HEK293 (cell line): ENCODE measurements around the gene NANS.

Experiments used
- CTCF ChIA-PET: fragments of 350-600 bp; formaldehyde crosslinking; extraction: SDS; loops from one replicate; lab custom pipeline; 2021; ENCODE audit warnings: antibody characterized with exemption; lab: Yijun Ruan, JAX
- POLR2A ChIA-PET: fragments of 300-600 bp; formaldehyde crosslinking; extraction: SDS; loops from one replicate; lab custom pipeline; 2020; ENCODE audit warnings: antibody characterized with exemption, inconsistent platforms; lab: Yijun Ruan, JAX
- H3K27ac ChIP-seq: fragments of 200-500 bp; sonication (Bioruptor generic); 2 replicates; pipeline ENCODE4 v1.5.1; 2014; ENCODE audit warnings: low read depth, low read length, control low read depth, inconsistent platforms; ENCODE audit errors: extremely low read depth
- H3K36me3 ChIP-seq, 2 experiments: fragments of 200-500 bp in 1 of 2; sonication (Bioruptor generic) in 1 of 2; 1 replicate in 1 of 2; 2 replicates in 1 of 2; pipeline ENCODE4 v1.5.1; 2014 to 2017; ENCODE audit warnings: inconsistent platforms in 2 of 2, low read length in 2 of 2; ENCODE audit not compliant: control insufficient read depth in 2 of 2, insufficient read depth in 1 of 2
- H3K4me1 ChIP-seq: fragments of 200-500 bp; sonication (Bioruptor generic); 2 replicates; pipeline ENCODE4 v1.5.1; 2014; ENCODE audit warnings: mild to moderate bottlenecking, low read length, inconsistent platforms; ENCODE audit not compliant: control insufficient read depth, insufficient read depth
- H3K4me3 ChIP-seq: 2 replicates; pipeline ENCODE4 v1.5.1; 2011; ENCODE audit warnings: low read depth, mild to moderate bottlenecking, control low read depth, low read length, moderate library complexity
- H3K9me3 ChIP-seq: fragments of 200-500 bp; sonication (Bioruptor generic); 2 replicates; pipeline ENCODE4 v1.5.1; 2014; ENCODE audit warnings: low read depth, low read length, inconsistent platforms; ENCODE audit not compliant: control insufficient read depth, insufficient read depth
- ATF2 ChIP-seq: fragments of 450-650 bp; formaldehyde crosslinking; IDR thresholded peaks from 2 replicates; pipeline ENCODE4 v1.5.1; 2016; ENCODE audit warnings: missing biosample characterization, missing genetic modification characterization, low read depth
- BCL11B ChIP-seq: fragments of 450-650 bp; formaldehyde crosslinking; IDR thresholded peaks from 2 replicates; pipeline ENCODE4 v1.5.1; 2016; ENCODE audit warnings: low read depth, missing biosample characterization, missing genetic modification characterization
- GFI1B ChIP-seq: fragments of 450-650 bp; formaldehyde crosslinking; IDR thresholded peaks from 2 replicates; pipeline ENCODE4 v1.5.1; 2016; ENCODE audit warnings: missing biosample characterization, missing genetic modification characterization
- MYNN ChIP-seq: fragments of 450-650 bp; formaldehyde crosslinking; IDR thresholded peaks from 2 replicates; pipeline ENCODE4 v1.5.1; 2016; ENCODE audit warnings: missing biosample characterization, missing genetic modification characterization, borderline replicate concordance
- PRDM2 ChIP-seq: fragments of 450-650 bp; formaldehyde crosslinking; IDR thresholded peaks from 2 replicates; pipeline ENCODE4 v1.5.1; 2016; ENCODE audit warnings: missing biosample characterization, missing genetic modification characterization, borderline replicate concordance
- ZBTB48 ChIP-seq: fragments of 450-650 bp; formaldehyde crosslinking; IDR thresholded peaks from 2 replicates; pipeline ENCODE4 v1.5.1; 2016; ENCODE audit warnings: missing biosample characterization, missing genetic modification characterization
- ZBTB8A ChIP-seq: fragments of 450-650 bp; formaldehyde crosslinking; IDR thresholded peaks from 2 replicates; pipeline ENCODE4 v1.5.1; 2016; ENCODE audit warnings: missing biosample characterization, missing genetic modification characterization
- ZEB2 ChIP-seq: fragments of 450-650 bp; formaldehyde crosslinking; IDR thresholded peaks from 2 replicates; pipeline ENCODE4 v1.5.1; 2016; ENCODE audit warnings: missing biosample characterization, missing genetic modification characterization
- ZNF174 ChIP-seq: fragments of 450-650 bp; formaldehyde crosslinking; IDR thresholded peaks from 2 replicates; pipeline ENCODE4 v1.5.0; 2017; ENCODE audit warnings: missing biosample characterization, mild to moderate bottlenecking, missing genetic modification characterization
- ZNF184 ChIP-seq: fragments of 450-650 bp; IDR thresholded peaks from 2 replicates; pipeline ENCODE4 v1.5.1; 2018; ENCODE audit warnings: missing biosample characterization, mild to moderate bottlenecking, missing genetic modification characterization
- ZNF23 ChIP-seq: fragments of 450-650 bp; formaldehyde crosslinking; IDR thresholded peaks from 2 replicates; pipeline ENCODE4 v1.5.1; 2016; ENCODE audit warnings: missing biosample characterization, missing genetic modification characterization, borderline replicate concordance
- ZNF335 ChIP-seq: fragments of 450-650 bp; formaldehyde crosslinking; conservative IDR thresholded peaks from 2 replicates; pipeline ENCODE4 v1.5.1; 2016; ENCODE audit warnings: missing biosample characterization, missing genetic modification characterization
- ZNF366 ChIP-seq: fragments of 450-650 bp; formaldehyde crosslinking; conservative IDR thresholded peaks from 2 replicates; pipeline ENCODE4 v1.5.1; 2016; ENCODE audit warnings: missing biosample characterization, missing genetic modification characterization
- ZNF518A ChIP-seq: fragments of 450-650 bp; formaldehyde crosslinking; conservative IDR thresholded peaks from 2 replicates; pipeline ENCODE4 v1.5.1; 2016; ENCODE audit warnings: low read depth, missing biosample characterization, missing genetic modification characterization
- ZNF610 ChIP-seq: fragments of 450-650 bp; formaldehyde crosslinking; IDR thresholded peaks from 2 replicates; pipeline ENCODE4 v1.5.1; 2016; ENCODE audit warnings: missing biosample characterization, missing genetic modification characterization, borderline replicate concordance
- ZNF621 ChIP-seq: fragments of 450-650 bp; formaldehyde crosslinking; IDR thresholded peaks from 2 replicates; pipeline ENCODE4 v1.5.1; 2017; ENCODE audit warnings: missing biosample characterization, missing genetic modification characterization
- ZNF830 ChIP-seq: fragments of 450-650 bp; IDR thresholded peaks from 2 replicates; pipeline ENCODE4 v1.5.0; 2018; ENCODE audit warnings: missing biosample characterization, missing genetic modification characterization, low read depth, mild to moderate bottlenecking, moderate library complexity
- TF ChIP-seq, protein P1 (sequence below): fragments of 450-650 bp; formaldehyde crosslinking; IDR thresholded peaks from 2 replicates; pipeline ENCODE4 v1.5.1; 2016; ENCODE audit warnings: missing biosample characterization, missing genetic modification characterization

The NANS gene

DNA sequence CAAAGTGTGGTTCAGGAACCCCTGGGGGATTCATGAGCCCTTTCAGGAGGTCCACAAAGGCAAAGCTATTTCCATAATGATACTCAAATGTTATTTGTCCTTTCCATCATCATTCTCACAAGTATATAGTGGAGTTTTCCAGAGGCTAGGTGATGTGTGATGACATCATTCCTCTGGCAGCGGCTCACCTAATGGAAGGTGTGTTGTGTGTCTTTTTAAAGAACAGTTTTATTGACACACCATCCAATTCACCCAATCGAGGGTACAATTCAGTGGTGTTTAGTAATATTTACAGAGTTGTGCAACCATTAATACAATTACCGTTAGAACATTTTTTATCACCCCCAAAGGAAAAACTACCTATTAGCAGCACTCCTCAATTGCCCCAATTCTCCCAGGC is 9.7 kb downstream of the NANS start:
- POLR2A ChIA-PET: interaction anchor here (0.7 to 1.4 kb wide), 2 partner anchors 10 to 111 kb away, joined by 3 to 4 read pairs; partner anchors contain the start of gene NANS
- Histone ChIP-seq H3K27ac (no peak overlapping the region), H3K9me3 (no peaks in the 10 kb centered on the region), H3K4me1 (no peaks in the 10 kb centered on the region), H3K36me3 (peaks cover 3 to 65% of the 10 kb centered on the region in 2 experiments), H3K4me3 (no peak overlapping the region)
- CTCF ChIA-PET: interaction anchor here (2.0 kb wide), 1 partner anchor 8 kb away, joined by 9 read pairs; no protein-coding TSS in a partner anchor
- TF ChIP-seq BCL11B (tag by site-specific recombination) (no peak), ATF2 (tag by site-specific recombination) (0 out of 2 replicates have a peak, but pooled peaks have one; percentile 16)

- H3K9me3 ChIP-seq: no peaks in the 10 kb centered on the region
- H3K4me3 ChIP-seq: no peak overlapping the region
- CTCF ChIA-PET: interaction anchor here (0.6 kb wide), 1 partner anchor 686 kb away, joined by 3 read pairs; no protein-coding TSS in a partner anchor
- peaks cover 3 to 64% of the 10 kb centered on the region in 2 experiments for H3K36me3 ChIP-seq
- TF ChIP-seq ZNF23 (tag by site-specific recombination): no peak
- no peak for TF ChIP-seq ZNF174 (tag by site-specific recombination)
- TF ChIP-seq, protein P1, sequence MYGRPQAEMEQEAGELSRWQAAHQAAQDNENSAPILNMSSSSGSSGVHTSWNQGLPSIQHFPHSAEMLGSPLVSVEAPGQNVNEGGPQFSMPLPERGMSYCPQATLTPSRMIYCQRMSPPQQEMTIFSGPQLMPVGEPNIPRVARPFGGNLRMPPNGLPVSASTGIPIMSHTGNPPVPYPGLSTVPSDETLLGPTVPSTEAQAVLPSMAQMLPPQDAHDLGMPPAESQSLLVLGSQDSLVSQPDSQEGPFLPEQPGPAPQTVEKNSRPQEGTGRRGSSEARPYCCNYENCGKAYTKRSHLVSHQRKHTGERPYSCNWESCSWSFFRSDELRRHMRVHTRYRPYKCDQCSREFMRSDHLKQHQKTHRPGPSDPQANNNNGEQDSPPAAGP (tag by site-specific recombination): no peak
- TF ChIP-seq GFI1B (tag by site-specific recombination): no peak
- no peak for TF ChIP-seq ZEB2
- TF ChIP-seq ZNF366 (tag by site-specific recombination): no peak
- no peak for TF ChIP-seq ZNF610 (tag by site-specific recombination)
- TF ChIP-seq PRDM2 (tag by site-specific recombination): no peak
- TF ChIP-seq ZNF184 (tag by site-specific recombination): no peak
- H3K27ac ChIP-seq: no peak overlapping the region
- H3K4me1 ChIP-seq: no peaks in the 10 kb centered on the region
- POLR2A ChIA-PET: interaction anchor here (0.7 to 1.6 kb wide), 3 partner anchors 11 to 110 kb away, joined by 3 to 6 read pairs (median 4); partner anchors contain the start of gene NANS
These were observed 10.7 kb downstream of the NANS start for GRCh38 chr9:98067184-98067583.

- Histone ChIP-seq H3K27ac (no peak overlapping the region), H3K4me1 (no peaks in the 10 kb centered on the region), H3K9me3 (no peaks in the 10 kb centered on the region), H3K36me3 (peaks cover 0 to 42% of the 10 kb centered on the region in 2 experiments; a peak in 2 of 3 replicates), H3K4me3 (no peak overlapping the region)
- ChIA-PET CTCF (interaction anchor here (1.7 kb wide), 1 partner anchor 193 kb away, joined by 5 read pairs; no protein-coding TSS in a partner anchor), POLR2A (no interaction called here)
- TF ChIP-seq ZNF830 (tag by site-specific recombination): no peak
- TF ChIP-seq MYNN (tag by site-specific recombination): no peak
- TF ChIP-seq ZBTB48 (tag by site-specific recombination): no peak
- no peak for TF ChIP-seq ZNF621 (tag by site-specific recombination)
- TF ChIP-seq ZNF518A (tag by site-specific recombination): no peak
- TF ChIP-seq ZNF335 (tag by site-specific recombination): no peak
- TF ChIP-seq ZBTB8A (tag by site-specific recombination): no peak
These were observed 13.0 kb downstream of the NANS start for GRCh38 chr9:98069551-98069950.
